H1 (cell line): ENCODE data around the gene KRTAP24-1. TPM values are rescaled to one million over a fixed set of nuclear protein-coding genes. Genes with fewer than 3 reads are reported as not detected.

Experiments used
- CTCF ChIA-PET: fragments of 300-600 bp; sonication (Branson Sonifier 250); formaldehyde crosslinking; loops from one replicate; lab custom pipeline; 2021; ENCODE audit not compliant: partially characterized antibody; lab: Charles Lee
- POLR2A ChIA-PET: fragments of 300-600 bp; sonication (Branson Sonifier 250); formaldehyde crosslinking; loops from one replicate; lab custom pipeline; 2021; ENCODE audit warnings: inconsistent platforms; ENCODE audit not compliant: partially characterized antibody; lab: Charles Lee
- DNase-seq, 2 experiments: peaks; one replicate each; pipeline versions ENCODE4 v3.0.0 to v3.0.0-alpha.2; 2010 to 2022; ENCODE audit warnings: low spot score in 2 of 2, low read depth in 1 of 2, mixed read lengths in 1 of 2
- FAIRE-seq: peaks from 2 replicates; lab custom pipeline; 2011; peaks lifted over from hg19 to GRCh38; lab: Jason Lieb, UNC
- H2AFZ ChIP-seq: 2 replicates; pipeline ENCODE4 v1.8.1; 2012; ENCODE audit warnings: low read length, inconsistent platforms
- H2AK5ac ChIP-seq: 2 replicates; pipeline ENCODE4 v1.6.1; 2013; ENCODE audit warnings: low read depth, low read length
- H2BK120ac ChIP-seq: replicated peaks from 2 replicates; pipeline ENCODE3; 2013; ENCODE audit warnings: low read depth, low read length, inconsistent platforms
- H2BK12ac ChIP-seq: 2 replicates; pipeline ENCODE4 v1.6.1; 2013; ENCODE audit warnings: low read depth, low read length
- H2BK15ac ChIP-seq: 2 replicates; pipeline ENCODE4 v1.6.1; 2013; ENCODE audit warnings: low read length
- H2BK20ac ChIP-seq: 2 replicates; pipeline ENCODE4 v1.6.1; 2013; ENCODE audit warnings: low read length
- H2BK5ac ChIP-seq: 2 replicates; pipeline ENCODE4 v1.6.1; 2013; ENCODE audit warnings: low read depth, low read length
- H3K14ac ChIP-seq: 2 replicates; pipeline ENCODE4 v1.6.1; 2013; ENCODE audit warnings: inconsistent platforms; ENCODE audit not compliant: insufficient read length
- H3K18ac ChIP-seq: 2 replicates; pipeline ENCODE4 v1.6.1; 2013; ENCODE audit warnings: low read length; ENCODE audit errors: extremely low read depth
- H3K23ac ChIP-seq: 2 replicates; pipeline ENCODE4 v1.6.1; 2013; ENCODE audit warnings: inconsistent platforms; ENCODE audit not compliant: insufficient read length
- H3K23me2 ChIP-seq: 2 replicates; pipeline ENCODE4 v1.6.1; 2013; ENCODE audit warnings: low read depth, low read length
- H3K27ac ChIP-seq: 2 replicates; pipeline ENCODE4 v1.6.1; 2011; ENCODE audit warnings: low read depth, low read length, inconsistent platforms
- H3K27me3 ChIP-seq, 4 experiments: replicated peaks in 1 of 4; 1 replicate in 1 of 4; 2 replicates in 3 of 4; pipeline versions ENCODE4 v1.6.1 to v1.8.1; 2011 to 2013; ENCODE audit warnings: low read length in 3 of 4, mild to moderate bottlenecking in 3 of 4, inconsistent platforms in 2 of 4, mixed read lengths in 2 of 4, moderate library complexity in 1 of 4; ENCODE audit not compliant: control insufficient read depth in 3 of 4, insufficient read depth in 3 of 4; ENCODE audit errors: extremely low read depth in 1 of 4
- H3K36me3 ChIP-seq, 4 experiments: 2 replicates each; pipeline versions ENCODE4 v1.6.1 to v1.8.1; 2011 to 2013; ENCODE audit warnings: mild to moderate bottlenecking in 4 of 4, low read length in 3 of 4, moderate library complexity in 2 of 4, control low read depth in 1 of 4, inconsistent platforms in 1 of 4; ENCODE audit not compliant: insufficient read depth in 4 of 4, control insufficient read depth in 2 of 4
- H3K4ac ChIP-seq: replicated peaks from 2 replicates; pipeline ENCODE3; 2013; ENCODE audit warnings: low read length, low read depth, mixed read lengths, inconsistent platforms; ENCODE audit not compliant: insufficient read length
- H3K4me1 ChIP-seq, 4 experiments: replicated peaks in 1 of 4; 1 replicate in 1 of 4; 2 replicates in 3 of 4; pipeline versions ENCODE4 v1.6.1 to v1.8.1; 2011 to 2013; ENCODE audit warnings: low read length in 3 of 4, inconsistent platforms in 2 of 4, mixed read lengths in 1 of 4; ENCODE audit not compliant: insufficient read depth in 4 of 4, control insufficient read depth in 3 of 4
- H3K4me2 ChIP-seq, 2 experiments: 2 replicates each; pipeline versions ENCODE4 v1.6.1 to v1.8.1; 2011 to 2013; ENCODE audit warnings: low read depth in 2 of 2, low read length in 2 of 2, control low read depth in 1 of 2, inconsistent platforms in 1 of 2, mild to moderate bottlenecking in 1 of 2; ENCODE audit not compliant: insufficient read depth in 1 of 2
- H3K4me3 ChIP-seq, 4 experiments: fragments of 200-600, 300-600 bp in 1 of 4; sonication (generic), shearing (Covaris generic), sonication (Bioruptor Twin) in 1 of 4; 2 replicates each; pipeline versions ENCODE4 v1.5.1 to v1.8.1; 2011 to 2016; ENCODE audit warnings: low read length in 4 of 4, low read depth in 3 of 4, control low read depth in 2 of 4, inconsistent platforms in 2 of 4, mild to moderate bottlenecking in 2 of 4, mixed read lengths in 1 of 4, moderate library complexity in 1 of 4; ENCODE audit not compliant: insufficient read depth in 2 of 4; ENCODE audit errors: extremely low read depth in 1 of 4
- H3K56ac ChIP-seq: replicated peaks from 2 replicates; pipeline ENCODE3; 2013; ENCODE audit warnings: low read depth, mild to moderate bottlenecking, mixed read lengths, low read length, inconsistent platforms; ENCODE audit not compliant: insufficient read length
- H3K79me1 ChIP-seq: 2 replicates; pipeline ENCODE4 v1.6.1; 2013; ENCODE audit warnings: low read depth, low read length, control low read depth
- H3K79me2 ChIP-seq, 2 experiments: 2 replicates each; pipeline versions ENCODE4 v1.6.1 to v1.8.1; 2012 to 2013; ENCODE audit warnings: low read length in 2 of 2, mild to moderate bottlenecking in 2 of 2, inconsistent platforms in 1 of 2; ENCODE audit not compliant: insufficient read depth in 2 of 2, control insufficient read depth in 1 of 2
- H3K9ac ChIP-seq, 4 experiments: replicated peaks in 1 of 4; 1 replicate in 1 of 4; 2 replicates in 3 of 4; pipeline versions ENCODE4 v1.6.1 to v1.8.1; 2011 to 2013; ENCODE audit warnings: low read depth in 3 of 4, low read length in 3 of 4, control low read depth in 2 of 4, mild to moderate bottlenecking in 2 of 4, moderate library complexity in 2 of 4, inconsistent platforms in 1 of 4; ENCODE audit errors: extremely low read depth in 1 of 4
- H3K9me3 ChIP-seq, 2 experiments: 2 replicates each; pipeline versions ENCODE4 v1.6.1 to v1.8.1; 2012 to 2013; ENCODE audit warnings: mild to moderate bottlenecking in 2 of 2, moderate library complexity in 2 of 2, control low read depth in 1 of 2, inconsistent platforms in 1 of 2, low read depth in 1 of 2, low read length in 1 of 2, mixed read lengths in 1 of 2; ENCODE audit not compliant: insufficient read depth in 2 of 2
- H4K20me1 ChIP-seq, 2 experiments: replicated peaks in 1 of 2; 2 replicates each; pipeline versions ENCODE3 to v1.8.1; 2011 to 2013; ENCODE audit warnings: inconsistent platforms in 2 of 2, low read length in 2 of 2, mild to moderate bottlenecking in 1 of 2; ENCODE audit not compliant: insufficient read depth in 2 of 2, control insufficient read depth in 1 of 2
- H4K5ac ChIP-seq: 2 replicates; pipeline ENCODE4 v1.6.1; 2013; ENCODE audit warnings: low read length, low read depth, mixed read lengths, inconsistent platforms; ENCODE audit not compliant: insufficient read length
- H4K8ac ChIP-seq: 2 replicates; pipeline ENCODE4 v1.8.0; 2013; ENCODE audit warnings: mild to moderate bottlenecking, moderate library complexity, low read length, inconsistent platforms; ENCODE audit not compliant: insufficient read depth; ENCODE audit errors: extremely low read depth
- H4K91ac ChIP-seq: replicated peaks from 2 replicates; pipeline ENCODE3; 2013; ENCODE audit warnings: low read length, mixed read lengths, inconsistent platforms; ENCODE audit not compliant: insufficient read length
- CHD2 ChIP-seq: IDR thresholded peaks from 2 replicates; pipeline ENCODE4 v1.6.1; 2012; ENCODE audit warnings: low read length, improper control_type of control experiment
- polyA plus RNA-seq, 7 experiments: library from polyadenylated mRNA; depleted of rRNA in 3 of 7; stranded (reverse) in 5 of 7; unstranded in 2 of 7; fragments of >200 nt in 5 of 7; fragments of 200-250 nt in 2 of 7; gene quantifications; 1 replicate in 5 of 7; 2 replicates in 1 of 7; 4 replicates in 1 of 7; pipeline versions ENCODE4 v1.2.1 to v1.2.3, GENCODE V29; 2011 to 2013; ENCODE audit warnings: missing spikeins in 2 of 7, mixed read lengths in 2 of 7
- total RNA-seq: library from RNA; stranded (reverse); fragmentation: NEBNext Ultra II Directional; extraction: Animal tissue kit (Norgen Biotek cat#: 25700); gene quantifications from 2 replicates; pipeline ENCODE4 v1.2.1, GENCODE V29; 2021

KRTAP24-1 gene
- total and polyA plus RNA-seq, 2 of the 8 experiments (the other 6 are each of a cell fraction or from before 2014, with no cell fraction given) = not detected

GRCh38 chr21:30245061-30245460 lies 37.7 kb downstream of the KRTAP24-1 start:
- Histone ChIP-seq H2BK15ac (no peak overlapping the region), H3K36me3 (no peaks in the 10 kb centered on the region), H3K18ac (no peak overlapping the region), H4K91ac (no peak overlapping the region), H3K14ac (no peak overlapping the region), H3K56ac (no peak overlapping the region), H2AFZ (no peak overlapping the region; the same call in 1 of the 2 replicates), H2BK20ac (no peak overlapping the region), H3K4ac (no peak overlapping the region), H3K79me2 (no peaks in the 10 kb centered on the region), H3K9ac (no peak overlapping the region), H3K23ac (no peak overlapping the region), H2BK5ac (no peak overlapping the region), H3K27me3 (no peaks in the 10 kb centered on the region), H3K9me3 (no peaks in the 10 kb centered on the region), H4K5ac (no peak overlapping the region), H3K4me1 (no peaks in the 10 kb centered on the region), H2BK12ac (no peak overlapping the region), H2AK5ac (no peak overlapping the region), H3K4me3 (no peak overlapping the region), H4K20me1 (no peaks in the 10 kb centered on the region), H3K4me2 (no peak overlapping the region), H4K8ac (no peak overlapping the region), H2BK120ac (no peak overlapping the region), H3K79me1 (no peaks in the 10 kb centered on the region), H3K27ac (no peak overlapping the region), H3K23me2 (no peaks in the 10 kb centered on the region)
- CTCF ChIA-PET = interaction anchor here (0.8 to 3.4 kb wide), 7 partner anchors 9 to 201 kb away, joined by 4 to 16 read pairs (median 6); no protein-coding TSS in a partner anchor
- TF ChIP-seq CHD2 = no peak
- POLR2A ChIA-PET = no interaction called here
- FAIRE-seq (no peak), DNase-seq (no peak)
